HG03342 (cell line): Measurements from ENCODE around the gene APEH.
A peak's percentile ranks its signal among the peaks of the same experiment; 100 is the strongest.

ENCODE experiments used
- ATAC-seq: cut with Tn5 transposase; IDR thresholded peaks from one replicate; pipeline ENCODE4 v1.9.1; 2021; ENCODE audit warnings: mild to moderate bottlenecking, moderate library complexity; ENCODE audit not compliant: unreplicated experiment

APEH gene

GRCh38 chr3:49723628-49724551 is 49.7 kb downstream of the APEH start, which contains the start of gene GMPPB:
TSS of gene GMPPB (minus strand) at chr3:49723951. CDS start at chr3:49723726, 225 bp downstream.
- peak; percentile 76 for ATAC-seq

GRCh38 chr3:49724586-49724985 is 50.4 kb downstream of the APEH start:
- ATAC-seq = no peak

- ATAC-seq = no peak
These were observed 51.9 kb downstream of the APEH start for GRCh38 chr3:49725906-49726681.

GRCh38 chr3:49727154-49727923 is 53.2 kb downstream of the APEH start:
- ATAC-seq = no peak

GRCh38 chr3:49727924-49728361 is 53.8 kb downstream of the APEH start:
- no peak for ATAC-seq

- no peak for ATAC-seq
These were observed 55.9 kb downstream of the APEH start for GRCh38 chr3:49729966-49730609.

- no peak for ATAC-seq
These were observed 58.4 kb downstream of the APEH start for GRCh38 chr3:49732597-49732996.

- no peak for ATAC-seq
These were observed 59.4 kb downstream of the APEH start for GRCh38 chr3:49733551-49733950.
